DMS79 (cell line): ENCODE data around the gene EMX1.
A peak's percentile ranks its signal among the peaks of the same experiment; 100 is the strongest.

Source experiments
- DNase-seq: peaks from one replicate; lab custom pipeline; 2025; lab: John Stamatoyannopoulos, UW

The EMX1 gene

GRCh38 chr2:72917138-72917876, at the start of gene EMX1:
TSS of gene EMX1 (plus strand) at chr2:72917519. CDS start at chr2:72917853, 334 bp downstream.
- DNase-seq = peak; percentile 67

DNA sequence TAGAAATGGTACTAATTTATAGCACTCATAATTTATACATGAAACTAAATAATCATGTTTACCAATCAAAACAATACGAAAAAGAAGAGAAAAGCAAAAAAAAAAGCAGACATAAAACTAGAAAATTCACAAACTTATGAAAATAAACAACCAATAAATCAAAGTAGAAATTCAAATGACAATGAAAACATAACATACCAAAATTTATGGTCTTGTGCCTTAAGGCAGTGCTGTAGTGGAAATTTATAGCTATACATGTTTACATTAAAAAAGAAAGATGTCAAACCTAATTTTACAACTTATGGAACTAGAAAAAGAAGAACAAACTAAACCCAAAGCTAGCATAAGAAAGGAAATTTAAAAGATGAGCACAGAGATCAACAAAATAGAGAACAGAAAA, 46.3 kb upstream of the EMX1 start:
- DNase-seq = no peak

DNA sequence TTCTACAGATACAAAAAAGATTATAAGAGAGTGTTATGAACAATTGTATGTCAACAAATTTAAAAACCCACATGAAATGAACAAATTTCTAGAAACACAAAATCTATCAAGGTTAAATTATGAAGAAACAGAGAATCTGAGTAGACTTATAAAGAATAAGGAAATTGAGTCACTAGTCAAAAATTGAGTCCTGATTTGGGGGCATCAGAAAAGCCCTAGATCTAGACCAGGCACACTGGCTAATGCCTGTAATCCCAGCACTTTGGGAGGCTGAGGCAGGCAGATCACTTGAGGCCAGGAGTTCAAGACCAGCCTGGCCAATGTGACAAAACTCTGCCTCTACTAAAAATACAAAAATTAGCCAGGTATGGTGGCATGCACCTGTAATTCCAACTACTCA, 45.4 kb upstream of the EMX1 start:
- no peak for DNase-seq

- no peak for DNase-seq
Measured at GRCh38 chr2:72883356-72883962, 33.9 kb upstream of the EMX1 start.

DNA sequence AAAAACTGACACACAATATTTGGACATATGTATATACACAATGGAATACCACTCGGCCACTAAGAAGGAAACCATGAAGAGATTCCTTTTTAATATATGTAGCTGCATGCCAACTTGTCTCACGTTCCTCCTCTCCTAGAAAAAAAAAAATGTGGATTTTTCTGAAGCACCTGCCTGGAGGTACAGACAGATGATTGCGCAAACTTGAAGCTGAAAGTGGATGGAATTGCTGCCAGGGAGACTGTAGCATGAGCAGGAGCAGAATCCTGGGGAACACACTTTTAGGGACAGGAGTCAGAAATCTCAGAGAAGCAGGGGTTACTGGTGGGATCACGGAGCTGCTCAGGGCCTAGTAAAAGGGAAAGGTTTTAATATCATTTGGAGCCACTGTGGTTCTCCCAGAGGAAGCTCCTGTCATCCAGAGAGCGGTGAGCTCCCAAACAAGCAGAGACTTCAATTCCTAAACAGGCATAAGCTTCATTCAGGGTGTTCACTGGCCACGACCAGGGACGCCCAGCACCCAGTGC, 30.8 kb upstream of the EMX1 start:
- peak; percentile 9 for DNase-seq

DNA sequence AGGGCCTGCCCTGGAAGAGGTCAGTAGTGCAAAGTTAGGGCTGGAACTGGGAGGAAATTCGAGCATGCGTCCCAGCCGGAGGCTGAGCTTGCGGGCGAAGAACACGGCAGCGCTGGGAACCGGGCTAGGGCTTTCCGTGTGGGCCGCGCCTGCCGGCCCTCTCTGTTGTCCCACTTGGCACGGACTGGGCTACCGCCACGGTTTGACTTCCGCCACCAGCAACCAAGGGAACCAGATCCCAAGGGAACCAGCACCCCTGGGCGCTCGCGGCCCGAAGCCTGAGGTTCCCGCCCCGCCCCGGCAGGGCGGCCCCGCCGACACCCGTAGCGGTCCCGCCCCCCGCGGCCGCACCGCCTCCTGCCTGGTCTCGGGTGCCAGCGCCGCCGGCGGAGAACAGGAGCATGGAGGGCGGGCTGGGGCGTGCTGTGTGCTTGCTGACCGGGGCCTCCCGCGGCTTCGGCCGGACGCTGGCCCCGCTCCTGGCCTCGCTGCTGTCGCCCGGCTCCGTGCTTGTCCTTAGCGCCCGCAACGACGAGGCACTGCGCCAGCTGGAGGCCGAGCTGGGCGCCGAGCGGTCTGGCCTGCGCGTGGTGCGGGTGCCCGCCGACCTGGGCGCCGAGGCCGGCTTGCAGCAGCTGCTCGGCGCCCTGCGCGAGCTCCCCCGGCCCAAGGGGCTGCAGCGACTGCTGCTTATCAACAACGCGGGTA, 30.1 kb upstream of the EMX1 start, which contains the start of gene SPR:
Gene SPR (plus strand): TSS at position 377 of the 708 bp plus-strand sequence. CDS start 25 bp downstream, at position 402.
- peak; percentile 10 for DNase-seq

- DNase-seq = peak; percentile 79
Measured at GRCh38 chr2:72887740-72888437, 29.4 kb upstream of the EMX1 start.

GRCh38 chr2:72888438-72889202, 28.7 kb upstream of the EMX1 start:
- DNase-seq = no peak

DNA sequence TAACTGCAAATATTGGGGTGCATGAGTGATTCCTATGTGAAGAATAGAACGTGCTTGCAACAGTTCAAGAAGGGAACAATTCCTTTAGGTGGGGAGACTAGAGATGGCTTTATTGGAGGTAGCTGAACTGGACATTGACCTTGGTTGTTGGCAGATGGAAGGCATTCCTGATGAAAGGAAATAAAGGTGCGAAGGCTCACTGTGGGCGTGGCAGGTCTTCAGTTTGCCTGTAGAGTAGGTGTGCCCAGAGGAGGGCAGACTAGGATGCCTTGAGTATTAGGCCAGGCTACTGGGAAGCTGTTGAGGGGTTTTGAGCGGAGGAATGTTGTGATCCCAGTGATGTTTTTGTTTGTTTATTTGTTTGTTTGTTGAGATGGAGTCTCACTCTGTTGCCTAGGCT, 27.3 kb upstream of the EMX1 start:
- no peak for DNase-seq

DNA sequence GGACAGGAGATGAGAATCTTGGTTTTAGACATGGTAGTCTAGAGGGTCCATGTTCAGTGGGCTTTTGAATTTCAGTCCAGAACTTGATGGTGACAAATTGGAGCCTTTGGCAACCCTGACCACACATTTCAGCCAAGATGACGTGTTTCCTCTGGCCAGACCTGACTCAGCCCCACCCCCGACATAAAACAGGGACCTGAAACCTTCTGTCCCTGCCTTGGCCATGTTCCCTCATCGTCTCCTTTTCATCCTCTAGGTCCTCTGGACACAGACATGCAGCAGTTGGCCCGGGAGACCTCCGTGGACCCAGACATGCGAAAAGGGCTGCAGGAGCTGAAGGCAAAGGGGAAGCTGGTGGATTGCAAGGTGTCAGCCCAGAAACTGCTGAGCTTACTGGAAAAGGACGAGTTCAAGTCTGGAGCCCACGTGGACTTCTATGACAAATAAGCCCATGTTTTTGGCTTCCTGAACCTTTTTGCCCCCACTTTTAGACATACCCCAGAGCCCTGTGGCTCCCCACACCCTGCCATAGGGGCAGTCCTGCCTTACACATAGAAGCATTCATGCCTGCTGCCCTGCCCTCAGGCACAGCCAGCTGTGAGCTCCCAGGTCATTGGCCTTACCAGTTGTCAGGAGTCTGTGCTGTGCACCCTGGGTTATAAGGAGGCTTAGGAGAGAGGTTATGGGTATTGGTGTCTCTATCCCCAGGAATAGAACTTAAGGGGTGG, 26.1 kb upstream of the EMX1 start:
- DNase-seq = no peak

GRCh38 chr2:72892506-72893173, 24.7 kb upstream of the EMX1 start:
- DNase-seq = no peak

DNA sequence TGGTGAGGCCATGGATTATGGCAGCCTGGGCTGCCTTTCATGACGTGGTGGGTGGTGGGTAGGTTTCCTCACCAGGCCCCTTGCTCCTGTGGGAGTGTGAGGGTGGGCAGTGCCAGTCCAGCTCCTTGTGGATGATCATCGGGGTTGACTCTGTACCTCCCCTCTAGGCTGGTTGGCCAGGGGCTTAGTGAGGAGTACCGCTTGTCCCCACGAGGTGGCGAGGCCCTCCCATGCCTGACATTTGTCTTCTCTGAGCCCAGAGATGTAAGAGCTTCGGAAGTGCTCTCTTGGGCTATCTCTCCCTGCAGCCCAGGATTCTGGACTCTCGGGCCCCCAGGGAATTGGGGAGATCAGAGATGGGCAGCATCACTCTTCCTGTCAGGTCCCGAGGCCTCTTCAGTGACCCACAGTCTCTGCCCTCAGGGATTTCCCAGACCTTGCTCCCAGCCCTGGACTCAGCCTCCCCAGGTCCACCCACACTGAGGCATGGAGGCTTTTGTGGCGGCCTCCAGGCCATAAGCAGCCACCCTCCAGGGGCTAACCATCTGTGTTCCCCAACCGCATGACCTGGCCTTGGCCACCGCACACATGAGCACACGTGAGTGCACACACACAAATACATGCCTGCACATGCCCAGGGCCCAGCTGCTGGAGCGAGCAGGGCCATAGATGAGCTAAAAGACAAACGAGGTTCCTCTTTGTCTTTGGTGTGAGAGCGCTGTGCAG, 23.6 kb upstream of the EMX1 start:
- DNase-seq = no peak

DNA sequence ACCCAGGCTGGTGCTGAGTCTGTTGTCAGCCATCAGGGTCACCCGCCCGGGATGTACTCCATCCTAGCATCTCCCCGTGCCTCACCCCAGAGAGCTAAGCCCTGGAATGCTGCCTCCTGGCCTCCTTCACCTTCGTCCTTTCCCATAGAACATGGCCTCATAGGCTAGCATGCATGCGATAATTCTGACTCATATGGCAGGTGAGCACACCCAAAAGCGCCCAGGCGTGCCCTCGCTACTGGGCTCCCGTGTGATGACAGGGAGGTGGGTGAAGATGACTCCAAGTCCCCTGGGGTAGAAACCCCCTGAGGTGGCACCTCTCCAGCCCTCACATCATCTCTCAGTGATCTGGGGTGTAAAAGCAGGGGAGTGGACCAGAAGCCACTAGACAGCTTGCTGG, 22.8 kb upstream of the EMX1 start:
- DNase-seq = no peak

DNA sequence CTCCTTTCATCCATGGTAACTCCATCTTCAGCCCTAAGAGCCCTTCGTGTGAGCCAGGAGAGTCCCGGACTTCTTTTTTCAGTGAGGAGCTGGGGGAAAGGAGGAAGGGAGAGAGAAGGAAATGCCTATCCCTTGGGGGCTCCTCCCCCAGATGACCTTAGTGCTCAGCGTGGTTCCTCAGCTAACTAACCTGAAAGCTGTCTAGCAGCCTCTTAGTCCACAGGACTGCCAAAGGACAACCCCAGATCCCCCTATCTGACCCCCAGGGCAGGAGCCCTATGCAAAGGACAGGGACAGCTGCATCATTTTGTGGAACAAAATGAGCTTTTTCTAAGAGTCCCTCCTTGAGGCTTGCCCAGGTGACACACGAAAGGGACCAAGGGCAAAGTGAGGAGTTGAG, 22.2 kb upstream of the EMX1 start:
- DNase-seq = no peak

DNA sequence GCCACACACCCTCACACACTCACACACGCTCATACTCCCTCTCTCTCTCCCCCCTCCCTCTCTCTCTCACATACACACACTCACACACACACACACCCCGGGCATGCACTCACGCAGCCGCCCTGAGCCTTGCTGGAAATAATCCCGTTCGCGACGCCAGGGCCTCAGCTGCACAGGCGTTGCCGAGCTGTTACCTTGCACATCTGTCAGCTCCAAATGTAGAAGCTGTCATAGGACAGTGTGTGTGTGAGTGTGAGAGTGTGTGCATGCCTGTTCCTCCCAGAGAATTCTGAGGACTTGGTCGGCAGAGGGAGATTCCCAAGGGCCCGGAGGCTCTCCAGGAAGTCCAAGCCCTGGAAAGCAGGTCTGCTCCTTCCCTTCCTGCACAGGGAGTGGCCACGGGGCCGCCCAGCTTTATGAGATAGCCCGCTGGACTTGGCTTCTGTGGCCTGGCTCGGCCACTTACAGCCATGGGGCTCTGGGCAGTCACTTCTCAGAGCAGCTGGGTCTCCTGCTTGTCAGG, 21.5 kb upstream of the EMX1 start:
- peak; percentile 26 for DNase-seq

GRCh38 chr2:72896446-72896845, 20.9 kb upstream of the EMX1 start:
- no peak for DNase-seq

DNA sequence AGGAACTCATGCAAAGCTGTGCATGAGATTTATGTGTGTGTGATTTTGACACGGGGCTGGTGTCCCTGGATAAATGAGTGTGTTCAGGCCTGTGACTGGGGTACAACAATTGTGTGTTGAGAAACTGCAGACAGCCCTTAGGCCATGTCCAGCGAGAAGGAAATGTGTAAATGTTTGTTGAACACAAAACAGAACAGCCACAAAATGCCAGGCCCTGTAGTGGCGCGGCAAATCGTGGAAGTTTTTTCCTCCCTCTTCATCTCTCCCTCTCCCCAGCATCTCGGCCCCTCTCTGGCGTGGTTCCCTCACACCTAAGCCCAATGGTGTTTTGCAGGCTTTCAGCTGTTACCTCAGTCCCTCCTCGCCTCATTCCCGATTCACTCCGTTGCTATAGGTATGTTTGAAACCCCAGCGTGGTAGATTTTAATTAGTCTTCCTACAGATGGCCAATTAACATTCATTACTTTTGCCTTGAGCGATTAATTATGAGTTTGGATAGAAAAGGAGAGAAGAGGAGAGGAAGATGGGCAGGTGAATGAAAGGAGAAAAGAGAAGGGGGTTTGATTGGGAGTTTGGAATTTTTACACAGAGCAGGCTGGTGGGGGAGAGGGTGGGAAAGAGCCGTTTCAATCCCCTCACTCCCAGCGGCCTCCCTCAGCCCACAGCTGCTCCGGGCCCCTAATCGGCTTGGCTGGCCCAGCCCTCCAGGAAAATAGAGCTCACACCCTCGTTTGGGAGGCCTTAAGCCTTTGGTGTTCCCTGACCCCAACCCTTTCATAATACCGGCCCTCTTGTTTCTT, 19.3 kb upstream of the EMX1 start:
- no peak for DNase-seq

DNA sequence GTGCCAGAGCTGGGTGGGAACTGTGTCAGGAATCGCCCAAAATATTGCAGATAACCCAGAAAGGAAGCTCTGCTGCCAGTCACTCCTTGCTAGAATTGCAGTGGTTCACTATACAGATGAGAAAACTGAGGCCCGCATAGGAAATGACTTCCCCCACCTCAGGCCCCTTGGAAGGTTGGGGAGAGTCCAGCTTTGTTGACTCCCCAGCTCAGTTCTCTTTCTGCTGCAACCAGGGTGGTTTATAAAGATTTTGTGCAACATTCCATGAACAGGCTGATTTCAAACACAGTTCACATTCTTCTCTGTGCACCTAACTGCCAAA, 18.8 kb upstream of the EMX1 start:
- DNase-seq = no peak
